HG03571 (cell line): Measurements from ENCODE around the gene LCN2.
A peak's percentile ranks its signal among the peaks of the same experiment; 100 is the strongest.

Source experiments
- ATAC-seq: cut with Tn5 transposase; IDR thresholded peaks from one replicate; pipeline ENCODE4 v1.9.1; 2021; ENCODE audit not compliant: unreplicated experiment

Gene LCN2

DNA sequence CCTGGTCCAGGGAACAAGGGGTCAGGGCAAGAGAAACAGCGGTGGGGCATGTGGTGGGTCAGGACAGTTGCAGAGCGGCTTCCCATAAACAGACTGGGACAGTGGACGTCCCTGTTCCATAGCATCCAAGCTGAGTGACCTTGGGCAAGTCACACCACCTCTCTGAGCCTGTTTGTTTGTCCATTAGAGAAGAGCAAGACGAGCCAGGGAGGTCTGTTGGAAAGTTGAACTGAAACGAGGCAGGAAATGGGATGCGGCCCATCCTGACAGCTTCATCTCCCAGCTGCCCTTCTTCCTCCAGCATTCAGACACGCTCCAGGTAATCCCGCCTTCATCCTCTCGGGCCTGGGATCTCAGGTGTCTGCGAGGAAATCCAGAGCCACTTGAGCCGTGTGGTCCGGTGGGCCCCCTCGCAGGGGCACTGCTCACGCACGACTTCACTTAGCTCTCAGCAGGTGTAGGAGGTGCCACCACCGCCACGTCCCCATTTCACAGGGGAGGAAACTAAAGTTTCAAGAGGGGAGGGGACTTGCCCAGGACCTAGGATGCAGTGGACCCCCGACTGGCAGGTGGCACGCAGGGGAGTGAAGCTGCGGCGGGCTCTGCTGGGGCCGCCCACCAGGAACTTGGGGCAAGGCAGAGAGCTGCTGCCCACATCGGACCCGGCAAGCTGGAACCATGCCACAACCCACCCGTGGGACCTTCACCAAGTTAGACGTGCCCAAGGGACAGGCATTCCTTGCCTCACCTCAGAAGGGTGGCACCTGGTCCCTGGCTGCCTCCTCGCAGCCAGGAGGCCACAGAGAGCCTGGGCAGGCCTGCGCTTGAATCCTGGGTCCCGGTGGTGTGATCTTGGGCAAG, 34.7 kb upstream of the LCN2 start:
- no peak for ATAC-seq

DNA sequence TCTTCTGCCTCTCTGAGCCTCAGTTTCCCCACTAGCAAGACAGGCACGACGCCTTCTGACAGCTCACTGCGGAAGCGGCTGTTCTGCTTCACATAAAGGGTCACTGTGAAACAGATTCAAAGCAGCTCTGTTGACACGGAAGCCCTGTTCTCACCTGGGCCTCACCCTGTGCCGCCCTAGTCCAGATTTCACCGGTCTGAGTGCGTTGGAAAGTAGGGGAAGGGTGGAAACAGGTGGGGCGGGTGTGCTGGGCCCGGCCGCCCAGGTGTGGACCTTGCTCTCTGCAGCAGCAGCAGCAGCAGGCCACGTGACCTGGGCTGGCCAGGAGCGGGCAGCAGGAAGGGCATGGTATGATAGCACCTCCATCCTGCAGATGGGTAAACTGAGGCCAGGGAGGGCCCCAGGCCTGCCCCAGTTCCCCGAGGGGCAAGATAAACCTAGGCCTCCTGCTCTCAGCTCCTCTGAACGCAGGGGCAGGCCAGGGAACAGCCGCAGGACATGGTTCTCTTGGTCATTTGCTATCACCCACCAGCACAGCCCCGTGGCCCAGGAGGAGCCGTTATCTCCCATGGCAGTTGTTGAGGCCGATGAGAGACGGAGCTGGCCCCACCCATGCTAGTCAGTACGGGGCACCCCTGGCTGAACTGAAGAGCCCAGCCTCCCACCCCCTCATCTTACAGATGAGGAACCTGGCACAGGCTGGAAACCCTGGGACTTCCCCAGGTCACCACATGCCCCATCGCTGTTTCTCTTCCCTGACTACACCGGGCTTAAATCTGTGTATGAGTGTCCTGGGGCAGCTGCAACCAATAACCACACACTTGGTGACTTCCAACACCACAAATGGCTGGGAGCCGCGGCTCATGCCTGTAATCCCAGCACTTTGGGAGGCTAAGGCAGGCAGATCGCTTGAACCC, 33.8 kb upstream of the LCN2 start:
- ATAC-seq: no peak

DNA sequence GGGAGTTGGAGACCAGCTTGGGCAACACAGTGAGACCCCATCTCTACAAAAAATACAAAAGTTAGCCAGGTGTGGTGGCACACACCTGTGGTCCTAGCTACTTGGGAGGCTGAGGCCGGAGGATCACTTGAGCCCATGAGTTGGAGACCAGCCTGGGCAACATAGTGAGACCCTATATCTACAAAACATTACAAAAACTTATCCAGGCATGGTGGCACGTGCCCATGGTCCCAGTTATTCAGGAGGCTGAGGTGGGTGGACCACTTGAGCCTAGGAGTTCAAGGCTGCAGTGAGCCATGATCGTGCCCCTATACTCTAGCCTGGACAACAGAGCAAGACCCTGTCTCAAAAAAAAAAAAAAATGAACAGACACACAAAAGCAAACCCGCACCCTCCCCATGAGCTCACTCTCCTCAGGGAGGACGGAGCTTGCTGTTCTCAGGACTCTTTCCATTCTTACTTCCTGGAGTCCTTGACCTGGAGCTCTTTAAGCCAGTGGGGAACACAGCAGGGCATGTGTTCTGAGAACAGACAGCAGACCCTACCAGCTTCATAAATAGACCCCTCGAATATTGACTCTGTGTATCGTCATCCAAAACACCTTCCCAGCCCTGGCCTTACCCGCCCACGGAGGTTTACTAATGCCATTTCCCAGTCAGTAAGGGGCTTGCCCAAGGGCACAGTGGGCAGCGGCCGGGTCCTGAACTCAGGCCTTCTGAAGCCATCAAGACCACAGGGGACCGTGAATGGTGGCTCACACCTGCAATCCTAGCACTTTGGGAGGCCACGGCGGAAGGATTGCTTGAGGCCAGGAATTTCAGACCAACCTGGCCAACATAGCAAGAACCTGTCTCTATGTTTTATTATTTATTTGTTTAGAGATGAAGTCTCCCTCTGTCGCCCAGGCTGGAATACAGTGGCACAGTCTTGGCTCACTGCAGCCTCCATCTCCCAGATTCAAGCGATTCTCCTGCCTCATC, 32.9 kb upstream of the LCN2 start:
- no peak for ATAC-seq

DNA sequence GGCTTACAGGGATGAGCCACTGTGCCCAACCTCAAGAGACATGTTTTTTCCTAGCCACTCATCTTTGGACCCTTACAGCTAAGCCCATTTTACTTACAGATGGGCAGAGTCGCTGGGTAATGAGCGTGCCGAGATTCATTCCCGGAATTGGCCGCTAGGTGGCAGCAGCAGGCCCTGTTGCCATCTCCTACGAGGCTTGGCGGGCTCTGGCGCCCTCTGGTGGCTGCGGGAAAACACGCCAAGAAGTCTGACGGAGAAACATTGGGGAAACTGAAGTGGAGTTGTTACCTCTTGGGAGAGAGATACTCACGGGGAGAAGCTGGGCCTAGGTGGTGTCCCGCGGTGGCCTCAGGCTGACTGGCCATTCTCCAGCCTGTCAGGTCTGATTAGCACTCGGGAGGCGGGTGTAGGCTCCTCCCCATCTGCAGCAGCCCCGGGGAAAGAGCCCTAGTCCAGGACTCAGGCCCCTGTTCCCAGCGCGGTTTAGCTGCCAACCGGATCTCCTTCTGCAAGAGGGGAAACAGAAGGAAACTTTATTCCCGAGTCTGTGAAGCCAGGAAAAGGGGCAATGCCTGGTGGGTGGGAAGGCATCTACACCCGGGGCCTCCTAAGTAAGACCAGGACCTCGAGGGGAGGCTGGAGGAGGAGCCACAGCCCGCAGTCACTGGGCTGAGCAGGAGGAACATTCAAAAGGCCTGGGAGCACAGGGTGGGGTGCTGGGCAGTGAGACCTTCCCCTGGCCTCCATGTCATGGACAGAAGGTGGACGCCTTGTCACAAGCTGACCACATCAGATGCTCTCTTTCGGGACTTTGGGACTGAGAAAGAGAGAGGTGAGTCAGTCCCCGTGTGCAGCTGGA, 31.4 kb upstream of the LCN2 start:
- ATAC-seq: no peak

DNA sequence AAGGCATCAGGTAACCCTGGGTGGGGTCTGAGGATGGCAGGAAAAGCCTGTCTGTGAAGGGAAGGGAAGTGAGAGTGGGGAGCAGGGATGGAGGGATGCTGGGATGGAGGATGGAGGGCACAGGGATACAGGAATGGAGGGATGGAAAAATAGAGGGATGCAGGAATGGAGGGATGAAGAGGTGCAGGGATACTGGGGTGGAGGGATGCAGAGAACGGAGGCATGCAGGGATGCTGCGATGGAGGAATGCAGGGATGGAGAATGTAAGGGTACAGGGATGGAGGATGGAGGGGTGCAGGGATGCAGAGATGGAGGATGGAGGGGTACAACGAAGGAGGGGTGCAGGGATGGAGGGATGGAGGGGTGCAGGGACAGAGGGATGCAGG, 30.8 kb upstream of the LCN2 start:
- ATAC-seq: no peak

DNA sequence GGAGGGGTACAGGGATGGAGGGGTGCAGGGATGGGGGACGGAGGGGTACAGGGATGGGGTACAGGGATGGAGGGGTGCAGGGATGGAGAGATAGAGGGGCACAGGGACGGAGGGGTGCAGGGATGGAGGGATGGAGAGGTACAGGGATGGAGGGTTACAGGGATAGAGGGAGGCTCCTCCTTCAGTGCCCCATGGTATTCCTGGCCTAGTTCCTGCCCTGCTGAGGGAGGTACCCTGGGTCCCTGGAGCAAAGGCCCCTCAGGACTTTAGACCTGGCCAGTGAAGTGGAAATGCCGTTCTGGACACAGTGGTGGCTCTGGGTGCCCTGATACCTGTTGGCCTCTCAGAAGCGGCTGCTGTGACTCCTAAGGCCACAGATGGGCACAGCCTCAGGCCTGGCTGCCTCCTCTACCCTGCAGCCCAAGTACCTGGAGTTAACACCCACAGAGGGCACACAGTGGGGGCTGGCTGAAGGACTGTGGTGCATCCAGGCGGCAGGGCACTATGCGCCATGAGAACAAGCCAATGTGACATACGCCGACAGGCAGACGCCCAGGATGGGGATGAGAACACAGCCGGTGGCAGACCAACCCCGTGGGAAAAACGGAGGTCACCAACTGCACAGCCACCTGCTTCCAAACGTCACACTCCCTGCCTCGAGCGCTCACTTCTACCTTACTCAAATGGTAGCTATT, 30.1 kb upstream of the LCN2 start:
- ATAC-seq: no peak

DNA sequence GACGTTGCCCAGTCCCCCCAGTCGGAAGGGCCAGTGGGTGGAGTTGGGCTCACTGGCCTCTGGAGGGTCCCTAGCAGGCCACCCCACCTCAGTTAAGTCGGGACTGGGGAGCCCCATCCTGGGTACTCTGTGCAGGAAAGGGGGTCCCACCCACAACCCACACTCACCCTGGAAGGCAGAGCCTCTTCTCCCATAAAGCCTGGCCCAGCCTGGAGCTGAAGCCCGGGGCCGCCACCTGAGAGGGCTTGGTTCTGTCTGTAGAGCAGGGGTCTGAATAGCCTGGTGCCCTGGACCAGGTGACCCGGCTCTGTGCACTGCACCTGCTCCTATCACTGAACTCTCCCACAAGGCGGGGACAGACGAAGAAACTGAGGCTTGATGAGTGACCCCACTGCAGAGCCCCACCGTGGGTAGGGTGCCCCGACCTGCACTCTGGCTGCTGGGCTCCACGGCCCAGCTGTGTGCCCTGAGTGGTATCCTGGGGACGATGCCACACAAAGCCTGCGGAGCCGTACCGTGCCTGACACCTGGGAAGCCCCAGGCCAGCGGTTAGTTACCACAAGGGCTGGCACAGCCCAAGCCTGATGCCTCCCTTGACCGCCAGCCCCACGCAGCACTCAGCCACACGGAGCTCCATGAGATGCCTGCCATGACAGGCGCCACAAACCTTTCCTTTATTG, 29.1 kb upstream of the LCN2 start:
- no peak for ATAC-seq

DNA sequence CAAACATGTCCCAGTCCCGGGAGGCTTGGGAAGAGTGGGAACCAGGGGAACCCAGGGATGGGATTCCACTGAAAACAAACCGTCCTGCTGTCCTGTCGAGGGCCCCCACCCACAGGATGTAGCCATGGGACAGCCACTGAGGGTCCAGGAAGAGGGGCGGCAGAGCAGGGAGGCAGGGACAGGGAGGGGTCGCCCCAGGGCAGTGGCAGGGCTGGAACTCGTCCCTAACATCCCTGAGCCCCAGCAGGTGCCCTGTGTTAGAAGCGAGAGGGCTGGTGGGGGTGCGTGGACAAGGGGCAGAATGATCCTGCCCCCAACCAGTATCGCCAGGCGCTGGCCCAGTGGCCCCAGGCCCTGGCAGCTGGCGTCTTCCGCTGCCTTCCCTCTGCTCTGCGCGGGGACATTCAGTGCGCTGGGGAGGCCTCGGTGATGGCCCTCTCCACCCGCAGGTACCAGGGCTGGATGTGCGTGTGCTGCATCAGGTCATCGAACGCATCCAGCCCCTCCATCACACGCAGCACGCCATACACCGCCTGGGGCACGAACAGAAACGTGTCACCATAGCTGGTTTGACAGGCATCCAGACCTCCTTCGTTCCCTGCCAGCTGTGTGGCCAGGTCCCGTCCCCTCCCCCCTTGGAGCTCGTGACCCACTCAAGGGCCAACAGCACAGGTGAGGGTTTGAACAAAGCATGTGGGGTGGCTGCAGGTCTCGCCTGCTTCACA, 28.4 kb upstream of the LCN2 start:
- ATAC-seq: no peak

DNA sequence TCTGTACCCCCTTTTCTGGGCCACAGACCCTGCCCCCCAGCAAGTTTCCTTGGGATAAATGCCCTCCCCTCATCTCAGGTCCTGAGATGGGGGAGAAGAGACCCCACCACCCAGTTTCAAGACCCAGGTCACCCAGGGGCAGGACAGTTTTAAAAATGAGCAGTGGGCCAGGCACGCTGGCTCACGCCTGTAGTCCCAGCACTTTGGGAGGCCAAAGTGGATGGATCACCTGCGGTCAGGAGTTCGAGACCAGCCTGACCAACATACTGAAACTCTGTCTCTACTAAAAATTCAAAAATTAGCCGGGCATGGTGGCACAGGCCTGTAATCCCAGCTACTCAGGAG, 27.8 kb upstream of the LCN2 start:
- no peak for ATAC-seq

DNA sequence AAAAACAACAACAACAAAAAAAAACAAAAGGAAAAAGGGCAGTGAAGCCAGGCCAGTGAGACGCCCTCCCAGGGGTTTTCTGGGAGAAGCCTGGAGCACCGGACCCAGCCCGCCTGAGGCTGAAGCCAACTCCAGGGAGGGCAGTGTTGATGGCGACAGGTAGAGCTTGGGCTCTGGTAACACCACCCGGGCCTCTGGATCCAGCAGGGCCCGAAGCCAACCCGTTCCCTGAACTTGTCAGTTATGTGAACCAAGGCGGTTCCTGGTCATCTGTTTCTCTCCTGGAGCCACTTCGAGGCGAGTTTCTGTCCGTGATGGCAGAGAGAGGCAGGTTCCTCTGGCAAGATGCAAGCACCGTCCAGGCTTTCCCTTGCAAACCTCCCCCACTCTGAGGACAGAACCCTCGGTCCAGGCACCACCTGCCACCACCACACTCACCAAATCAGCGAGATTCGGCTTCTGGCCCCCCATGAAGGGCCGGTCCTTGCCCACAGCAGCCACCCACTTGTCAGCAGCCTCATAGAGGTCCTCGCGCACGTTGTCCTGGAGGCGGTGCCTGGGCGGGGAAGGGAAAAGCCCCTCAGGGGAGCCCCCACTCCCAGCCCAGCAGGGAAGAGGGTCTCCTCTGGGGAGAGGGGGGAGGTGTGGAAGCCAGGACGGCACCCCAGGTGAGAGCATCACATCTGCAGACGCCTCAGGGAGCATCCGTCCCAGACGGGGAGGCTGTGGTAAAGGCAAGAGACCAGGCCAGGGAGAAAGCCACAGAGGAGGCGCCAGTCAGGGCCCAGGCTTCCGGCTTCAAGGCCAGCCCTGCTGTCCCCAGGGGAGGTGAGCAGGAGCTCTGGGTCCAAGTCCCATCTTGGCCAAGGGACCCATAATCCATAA, 27.1 kb upstream of the LCN2 start:
- ATAC-seq: no peak

DNA sequence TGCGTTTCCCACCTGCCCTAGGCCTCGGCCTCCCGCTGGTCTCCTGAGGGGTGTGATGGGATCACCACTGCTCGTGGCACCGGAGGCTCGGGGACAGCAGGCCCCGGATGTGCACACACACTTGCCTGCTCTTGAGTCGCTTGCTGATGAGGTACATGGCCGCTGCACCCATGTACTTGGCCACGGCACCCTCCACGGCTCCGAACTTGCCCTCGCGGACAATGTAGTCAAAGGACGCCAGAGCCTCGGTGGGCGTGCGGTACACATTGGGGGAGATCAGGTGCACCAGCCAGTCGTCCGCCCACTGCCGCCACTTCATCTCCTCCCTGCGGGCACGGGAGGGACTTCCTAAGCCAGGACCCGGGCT, 26.5 kb upstream of the LCN2 start:
- ATAC-seq: no peak

DNA sequence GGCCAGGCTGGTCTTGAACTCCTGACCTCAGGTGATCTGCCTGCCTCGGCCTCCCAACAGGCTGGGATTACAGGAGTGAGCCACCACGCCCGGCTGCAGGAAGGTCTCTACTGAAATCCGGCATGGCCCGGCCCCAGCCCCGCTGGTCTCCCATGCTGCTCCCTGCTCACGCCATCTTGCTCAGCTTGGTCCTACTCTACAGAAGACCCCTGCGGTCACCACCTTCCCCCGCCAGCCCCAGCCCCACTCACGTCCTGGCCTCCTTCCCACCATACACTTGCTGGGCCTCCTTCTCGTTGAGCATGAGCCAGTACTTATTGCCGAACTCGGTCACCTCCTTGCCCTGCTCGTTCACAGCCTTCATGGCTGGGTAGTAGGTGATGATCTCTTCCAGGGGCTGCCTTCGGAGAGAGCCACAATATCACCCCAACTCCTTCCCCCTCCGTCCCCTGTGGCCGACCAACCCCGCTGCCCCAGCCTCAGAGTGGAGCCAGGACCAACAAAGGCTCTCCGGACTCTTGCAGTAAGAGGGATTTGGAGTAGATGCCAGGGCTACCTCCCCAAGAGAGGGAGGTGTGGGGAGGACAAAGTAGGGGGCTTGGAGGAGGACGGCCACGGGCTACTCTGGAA, 25.7 kb upstream of the LCN2 start:
- ATAC-seq: no peak

DNA sequence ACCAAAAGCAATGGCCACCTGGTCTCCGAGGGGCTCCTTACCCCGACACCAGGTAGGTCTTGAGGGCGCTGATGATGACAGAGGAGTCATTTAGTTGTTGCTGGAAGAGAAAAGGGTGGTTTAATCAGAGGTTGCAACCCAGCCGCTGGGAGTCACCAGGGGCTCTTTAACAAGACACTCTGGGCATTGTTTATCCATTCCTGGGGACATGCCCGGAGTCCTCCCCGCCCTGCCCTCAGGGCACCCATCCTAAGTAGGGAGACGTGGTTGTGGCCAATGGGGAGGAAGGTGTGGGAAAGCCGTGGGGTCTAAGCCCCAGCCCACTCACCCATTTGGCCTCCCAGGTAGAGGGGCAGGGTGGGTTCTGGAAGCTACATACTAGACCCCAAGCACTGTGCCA, 24.8 kb upstream of the LCN2 start:
- no peak for ATAC-seq

DNA sequence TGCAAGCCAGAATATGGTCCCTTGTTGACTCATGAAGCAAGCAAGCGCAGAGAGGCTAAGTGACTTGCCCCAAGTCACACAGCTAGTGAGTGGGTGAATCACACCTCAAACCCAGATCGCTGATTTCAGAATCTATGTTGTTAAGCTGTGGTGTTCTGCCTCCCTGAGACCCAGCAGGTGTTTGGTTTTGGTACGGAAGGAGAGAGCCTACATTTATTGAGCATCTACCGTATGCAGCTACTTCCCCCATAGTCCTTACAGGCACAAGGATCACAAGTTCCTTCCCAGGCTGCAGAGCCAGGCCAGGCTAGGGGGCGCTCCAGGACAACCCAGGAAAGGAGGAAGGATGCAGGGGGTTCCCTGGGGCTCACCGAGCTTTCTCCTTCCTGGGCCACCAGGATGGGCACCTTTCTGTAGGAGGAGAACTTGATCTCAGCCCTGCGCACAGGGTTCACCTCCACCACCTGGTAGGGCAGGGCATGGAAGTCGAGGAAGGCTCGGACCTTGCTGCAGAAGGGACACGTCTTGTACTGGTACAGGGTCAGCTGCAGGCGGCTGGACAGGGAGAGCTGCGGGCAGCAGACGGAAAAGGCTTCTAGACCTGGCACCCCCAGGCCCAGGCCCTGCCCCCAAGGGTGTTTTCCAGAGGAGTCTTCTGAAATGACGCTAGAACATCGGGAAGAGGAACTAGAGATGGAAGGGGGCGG, 24.2 kb upstream of the LCN2 start:
- ATAC-seq: no peak

DNA sequence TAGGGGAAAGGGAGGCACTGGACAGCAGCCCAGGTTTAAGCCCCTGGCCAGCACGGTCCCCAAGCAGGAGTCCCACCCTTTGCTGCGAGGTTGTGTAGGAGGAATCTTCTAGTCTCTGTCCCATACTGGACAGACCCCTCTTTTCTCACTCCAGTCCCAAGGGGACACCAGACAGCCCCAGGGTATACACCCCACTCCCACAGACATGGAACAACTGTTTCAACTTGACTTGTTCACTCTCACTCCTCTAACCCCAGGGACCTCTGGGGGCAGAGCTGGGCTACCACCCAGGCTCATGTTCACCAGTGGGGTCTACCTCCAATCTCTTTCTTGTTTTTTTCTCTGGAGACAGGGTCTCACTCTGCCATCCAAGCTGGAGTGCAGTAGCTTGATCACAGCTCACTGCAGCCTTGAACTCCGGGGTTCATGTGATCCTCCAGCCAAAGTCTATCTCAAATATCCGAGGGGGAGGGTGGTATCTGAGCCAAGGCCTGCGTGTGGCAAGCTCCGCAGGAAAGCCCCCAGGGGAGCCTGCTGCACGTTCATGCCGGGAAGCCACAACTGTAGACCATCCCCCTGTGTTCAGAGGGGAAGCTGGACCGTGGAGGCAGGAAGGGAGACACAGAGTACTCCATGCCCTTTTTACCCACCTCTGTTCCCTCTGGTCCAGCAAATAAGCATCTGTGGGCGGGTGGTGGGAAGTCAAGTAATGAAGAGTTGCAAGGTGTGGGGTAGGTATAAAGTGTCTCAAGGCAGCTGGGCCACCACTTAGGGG, 23.5 kb upstream of the LCN2 start:
- ATAC-seq: no peak

DNA sequence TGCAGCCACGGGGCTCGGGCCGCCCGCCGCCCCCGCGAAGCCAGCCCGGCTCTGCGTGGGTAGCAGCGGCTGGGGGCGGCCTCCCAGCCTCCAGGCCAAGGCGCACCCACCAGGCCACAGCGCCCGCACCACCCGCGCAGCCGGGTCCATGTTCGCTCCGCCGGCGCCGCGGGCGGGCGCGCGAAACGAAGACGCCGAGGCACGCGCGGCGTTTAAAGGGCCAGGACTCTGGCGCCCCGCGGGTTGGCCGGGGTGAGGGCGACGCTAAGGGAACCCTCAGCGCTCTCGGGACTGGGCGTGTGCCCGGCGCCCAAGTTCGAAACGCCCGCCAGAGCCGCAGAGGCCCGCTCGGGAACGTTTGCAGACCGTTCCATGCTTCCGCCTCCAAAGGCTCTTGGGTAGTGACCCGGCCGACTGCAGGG, 21.7 kb upstream of the LCN2 start, which contains the start of gene PTGES2:
PTGES2 (minus strand) TSS at position 162 of the 422 bp plus-strand sequence; CDS start at position 150, 12 bp downstream.
- ATAC-seq: peak; percentile 57
